Measurements from ENCODE around the gene PLA2G4D.

DNA sequence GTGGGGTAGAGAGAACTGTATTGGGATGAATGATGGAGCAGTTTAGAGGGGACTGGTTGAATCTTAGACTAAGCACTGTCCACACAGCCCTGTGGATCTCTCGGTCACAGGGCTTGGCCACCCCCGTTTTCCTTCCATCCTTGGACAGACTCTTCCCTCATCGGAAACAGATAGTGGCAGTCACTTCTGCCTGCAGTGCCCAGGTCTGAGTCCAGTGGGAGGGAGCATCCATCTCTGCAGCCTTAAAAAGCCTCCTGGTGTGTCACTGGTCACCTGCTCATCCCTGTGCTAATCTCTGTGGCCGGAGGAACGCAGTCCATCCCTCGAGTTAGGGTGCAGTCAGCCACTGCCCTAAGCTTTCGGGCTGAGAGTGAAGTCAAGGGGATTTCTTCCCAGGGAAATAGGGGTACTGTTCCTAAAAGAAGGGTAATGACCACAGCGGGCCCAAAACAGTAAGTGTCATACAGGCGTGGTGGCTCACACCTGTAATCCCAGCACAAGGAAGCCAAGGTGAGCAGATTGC lies 32.0 kb downstream of the PLA2G4D start:
- TF ChIP-seq, protein P1, sequence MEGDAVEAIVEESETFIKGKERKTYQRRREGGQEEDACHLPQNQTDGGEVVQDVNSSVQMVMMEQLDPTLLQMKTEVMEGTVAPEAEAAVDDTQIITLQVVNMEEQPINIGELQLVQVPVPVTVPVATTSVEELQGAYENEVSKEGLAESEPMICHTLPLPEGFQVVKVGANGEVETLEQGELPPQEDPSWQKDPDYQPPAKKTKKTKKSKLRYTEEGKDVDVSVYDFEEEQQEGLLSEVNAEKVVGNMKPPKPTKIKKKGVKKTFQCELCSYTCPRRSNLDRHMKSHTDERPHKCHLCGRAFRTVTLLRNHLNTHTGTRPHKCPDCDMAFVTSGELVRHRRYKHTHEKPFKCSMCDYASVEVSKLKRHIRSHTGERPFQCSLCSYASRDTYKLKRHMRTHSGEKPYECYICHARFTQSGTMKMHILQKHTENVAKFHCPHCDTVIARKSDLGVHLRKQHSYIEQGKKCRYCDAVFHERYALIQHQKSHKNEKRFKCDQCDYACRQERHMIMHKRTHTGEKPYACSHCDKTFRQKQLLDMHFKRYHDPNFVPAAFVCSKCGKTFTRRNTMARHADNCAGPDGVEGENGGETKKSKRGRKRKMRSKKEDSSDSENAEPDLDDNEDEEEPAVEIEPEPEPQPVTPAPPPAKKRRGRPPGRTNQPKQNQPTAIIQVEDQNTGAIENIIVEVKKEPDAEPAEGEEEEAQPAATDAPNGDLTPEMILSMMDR (IDR thresholded peaks at IDR 0.05), result no peak
- TF ChIP-seq POLR2A (IDR thresholded peaks at IDR 0.05), result no peak
